Measurements from ENCODE around the gene GTF3A. TPM values are rescaled to one million over a fixed set of nuclear protein-coding genes. Genes with fewer than 3 reads are reported as not detected.

The GTF3A gene
- total RNA-seq, 2 experiments from 2014 or later: 242 to 251 TPM

Small RNAs within 50 kb of the gene (small RNA-seq; reads per million reads assigned to genes)
- gene RNY1P1: not detected

Other genes with a start within 250 kb of the GTF3A start
- 1,266 and 1,706 TPM in 2 replicates for gene RPL21, start 173.1 kb upstream of the GTF3A start, total RNA-seq (2014; rRNA removed; shearing (Covaris generic))
- 1,530 and 1,738 TPM in 2 replicates for gene RPL21, start 173.1 kb upstream of the GTF3A start, total RNA-seq (2022)
- 1.3 and 5.1 TPM in 2 replicates for gene RASL11A, start 153.8 kb upstream of the GTF3A start, total RNA-seq (2014; rRNA removed; shearing (Covaris generic))
- gene RASL11A, start 153.8 kb upstream of the GTF3A start, total RNA-seq (2022): 1.4 and 2.4 TPM in 2 replicates
- 37.9 and 56.3 TPM in 2 replicates for gene MTIF3, start 25.9 kb downstream of the GTF3A start, total RNA-seq (2014; rRNA removed; shearing (Covaris generic))
- 42.9 and 51.2 TPM in 2 replicates for gene MTIF3, start 25.9 kb downstream of the GTF3A start, total RNA-seq (2022)
- 5.9 and 6.8 TPM in 2 replicates for gene LNX2, start 195.9 kb downstream of the GTF3A start, total RNA-seq (2014; rRNA removed; shearing (Covaris generic))
- gene LNX2, start 195.9 kb downstream of the GTF3A start, total RNA-seq (2022): 9.7 TPM in 2 replicates
- gene POLR1D, start 197.3 kb downstream of the GTF3A start, total RNA-seq (2014; rRNA removed; shearing (Covaris generic)): 115 and 129 TPM in 2 replicates
- 174 TPM in 2 replicates for gene POLR1D, start 197.3 kb downstream of the GTF3A start, total RNA-seq (2022)